Measurements from ENCODE around the gene DPP9.

DPP9 gene

DNA sequence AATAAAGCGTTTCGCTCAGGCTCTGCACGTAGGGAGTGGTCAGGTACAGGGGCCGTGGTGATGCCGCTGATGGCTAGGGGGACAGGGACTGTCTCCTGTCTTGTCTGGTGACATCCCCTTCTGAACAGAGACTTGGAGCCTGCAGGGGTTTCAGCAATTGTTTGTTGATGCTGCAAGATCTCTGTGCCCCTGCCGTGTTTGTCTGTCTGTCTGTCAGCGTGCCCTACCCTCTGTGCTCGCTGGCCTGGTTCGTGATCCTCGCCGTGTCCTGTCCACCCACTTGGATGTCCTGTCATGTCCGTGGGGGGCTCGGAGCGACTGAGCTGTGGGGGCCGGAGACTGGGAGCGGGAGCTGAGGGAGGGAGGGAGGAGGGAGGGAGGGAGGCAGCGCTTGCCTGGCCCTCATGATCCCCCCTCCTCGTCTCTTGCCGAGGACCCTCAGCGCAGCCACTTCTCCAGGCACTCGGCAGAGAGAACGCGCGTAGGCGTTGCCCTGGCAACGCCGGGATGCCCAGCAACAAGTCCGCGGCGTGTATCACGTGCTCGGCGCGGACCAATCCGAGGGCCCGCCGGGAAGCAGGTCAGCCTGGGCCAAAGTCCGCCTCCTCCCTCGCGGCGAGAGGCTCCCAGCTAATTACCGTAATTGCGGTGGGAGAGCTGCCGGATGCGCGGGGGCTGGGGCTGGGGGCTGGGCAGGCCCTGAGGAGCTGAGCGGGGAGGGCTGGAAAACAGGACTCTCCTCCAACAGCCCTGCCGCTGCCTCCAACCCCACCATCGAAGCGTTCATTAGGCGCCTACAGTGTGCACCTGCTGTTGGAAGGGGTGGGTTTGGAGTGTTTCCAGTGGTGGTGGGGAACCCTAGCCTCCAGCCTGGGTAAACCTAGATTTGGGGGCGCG lies 36.0 kb upstream of the DPP9 start:
- Histone ChIP-seq H3K9ac (ENCODE audit: insufficient read length) (no peak overlapping the region), H3K27ac (no peak overlapping the region), H3K36me3 (ENCODE audit: insufficient read depth, low read length) (no peaks in the 10 kb centered on the region), H3K4me3 (peak overlapping the region; percentile 73), H3K9me3 (ENCODE audit: low read depth, low read length) (no peaks in the 10 kb centered on the region)
- no peak for DNase-seq (ENCODE audit: low read depth, low spot score)
- TF ChIP-seq FOXP2 (optimal IDR thresholded peaks at IDR 0.05; ENCODE audit: control extremely low read depth, extremely low read length, insufficient read depth) (no peak), POLR2AphosphoS5 (IDR thresholded peaks at IDR 0.05; ENCODE audit: borderline replicate concordance, low read depth, low read length) (no peak), EZH2 (IDR thresholded peaks at IDR 0.05) (no peak)

DNA sequence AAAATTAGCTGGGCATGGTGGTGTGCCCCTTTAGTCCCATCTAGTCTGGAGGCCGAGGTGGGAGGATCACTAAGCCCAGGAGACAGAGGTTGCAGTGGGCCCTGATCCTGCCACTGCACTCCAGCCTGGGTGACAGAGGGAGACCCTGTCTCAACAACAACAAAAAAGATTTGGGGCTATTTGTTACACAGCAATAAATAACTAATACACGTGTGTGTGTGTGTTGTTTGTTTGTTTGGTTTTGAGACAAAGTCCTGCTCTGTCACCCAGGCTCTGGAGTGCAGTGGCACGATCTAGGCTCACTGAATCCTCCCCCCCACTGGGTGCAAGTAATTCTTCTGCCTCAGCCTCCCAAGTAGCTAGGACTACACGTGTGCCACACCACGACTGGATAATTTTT lies 35.0 kb upstream of the DPP9 start:
- TF ChIP-seq POLR2AphosphoS5 (IDR thresholded peaks at IDR 0.05; ENCODE audit: borderline replicate concordance, low read depth, low read length) (no peak), EZH2 (IDR thresholded peaks at IDR 0.05) (no peak), FOXP2 (optimal IDR thresholded peaks at IDR 0.05; ENCODE audit: control extremely low read depth, extremely low read length, insufficient read depth) (no peak)
- no peaks in the 10 kb centered on the region for H3K36me3 ChIP-seq (ENCODE audit: insufficient read depth, low read length)
- no peaks in the 10 kb centered on the region for H3K9me3 ChIP-seq (ENCODE audit: low read depth, low read length)
- H3K4me3 ChIP-seq: no peak overlapping the region
- DNase-seq (ENCODE audit: low read depth, low spot score): no peak
- no peak overlapping the region for H3K27ac ChIP-seq
- H3K9ac ChIP-seq (ENCODE audit: insufficient read length): no peak overlapping the region

DNA sequence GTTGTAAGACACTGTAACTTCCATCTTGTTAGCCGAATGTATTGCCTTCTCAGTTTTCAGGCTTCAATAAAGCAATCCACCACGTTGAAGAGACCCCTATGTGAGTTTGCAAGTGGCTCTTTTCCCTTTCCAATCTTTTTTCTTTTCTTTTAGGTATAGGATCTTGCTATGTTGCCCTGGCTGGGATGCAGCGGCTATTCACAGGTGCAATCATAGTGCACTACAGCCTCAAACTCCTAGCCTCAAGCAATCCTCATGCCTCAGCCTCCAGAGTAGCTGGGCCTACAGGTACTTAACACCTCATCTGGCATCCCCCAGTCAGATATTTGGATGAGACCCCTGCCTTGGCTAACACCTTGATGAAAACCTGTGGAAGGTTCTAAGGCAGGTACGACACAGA lies 34.4 kb upstream of the DPP9 start:
- Histone ChIP-seq H3K9me3 (ENCODE audit: low read depth, low read length) (no peaks in the 10 kb centered on the region), H3K9ac (ENCODE audit: insufficient read length) (no peak overlapping the region), H3K27ac (no peak overlapping the region), H3K4me3 (no peak overlapping the region), H3K36me3 (ENCODE audit: insufficient read depth, low read length) (no peaks in the 10 kb centered on the region)
- TF ChIP-seq POLR2AphosphoS5 (IDR thresholded peaks at IDR 0.05; ENCODE audit: borderline replicate concordance, low read depth, low read length): no peak
- TF ChIP-seq FOXP2 (optimal IDR thresholded peaks at IDR 0.05; ENCODE audit: control extremely low read depth, extremely low read length, insufficient read depth): no peak
- TF ChIP-seq EZH2 (IDR thresholded peaks at IDR 0.05): no peak
- DNase-seq (ENCODE audit: low read depth, low spot score): no peak

DNA sequence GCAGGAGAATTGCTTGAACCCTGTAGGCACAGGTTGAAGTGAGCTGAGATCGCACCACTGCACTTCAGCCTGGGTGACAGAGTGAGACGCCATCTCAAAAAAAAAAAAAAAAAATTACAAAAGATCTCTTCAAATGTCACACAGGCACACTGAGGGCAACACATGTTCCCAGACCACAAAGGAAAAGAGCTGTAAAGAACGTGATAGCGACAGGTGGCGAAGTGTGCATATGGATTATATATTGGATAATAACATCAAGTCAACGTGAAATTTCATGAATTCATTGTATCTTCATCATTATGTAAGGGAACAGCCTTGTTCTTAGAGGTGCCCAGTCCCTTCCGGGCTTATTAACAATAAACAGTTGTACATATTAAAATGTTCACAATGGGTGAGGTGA lies 31.8 kb upstream of the DPP9 start:
- no peaks in the 10 kb centered on the region for H3K36me3 ChIP-seq (ENCODE audit: insufficient read depth, low read length)
- TF ChIP-seq FOXP2 (optimal IDR thresholded peaks at IDR 0.05; ENCODE audit: control extremely low read depth, extremely low read length, insufficient read depth) (no peak), POLR2AphosphoS5 (IDR thresholded peaks at IDR 0.05; ENCODE audit: borderline replicate concordance, low read depth, low read length) (no peak), EZH2 (IDR thresholded peaks at IDR 0.05) (no peak)
- no peak overlapping the region for H3K9ac ChIP-seq (ENCODE audit: insufficient read length)
- no peaks in the 10 kb centered on the region for H3K9me3 ChIP-seq (ENCODE audit: low read depth, low read length)
- no peak for DNase-seq (ENCODE audit: low read depth, low spot score)
- no peak overlapping the region for H3K27ac ChIP-seq
- no peak overlapping the region for H3K4me3 ChIP-seq

DNA sequence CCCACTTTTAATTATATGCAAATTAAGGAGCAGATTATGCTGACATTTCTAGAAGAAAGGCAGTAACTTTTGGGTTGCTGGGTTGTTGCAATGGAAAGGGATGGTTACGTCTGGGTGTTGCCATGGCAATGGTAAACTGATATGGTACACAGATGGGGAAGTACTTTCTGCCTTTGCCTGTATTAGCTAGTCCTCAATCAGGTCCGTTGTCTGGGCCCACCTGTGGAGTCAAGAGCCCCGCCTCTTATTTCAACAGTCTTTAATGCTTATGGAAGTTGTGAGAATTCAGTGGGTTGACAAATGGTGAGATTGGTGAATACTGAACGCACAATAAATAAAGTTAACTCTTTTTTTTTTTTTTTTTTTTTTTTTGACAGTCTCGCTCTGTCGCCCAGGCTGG lies 30.6 kb upstream of the DPP9 start:
- H3K36me3 ChIP-seq (ENCODE audit: insufficient read depth, low read length): no peaks in the 10 kb centered on the region
- no peak for TF ChIP-seq POLR2AphosphoS5 (IDR thresholded peaks at IDR 0.05; ENCODE audit: borderline replicate concordance, low read depth, low read length)
- no peak for TF ChIP-seq EZH2 (IDR thresholded peaks at IDR 0.05)
- TF ChIP-seq FOXP2 (optimal IDR thresholded peaks at IDR 0.05; ENCODE audit: control extremely low read depth, extremely low read length, insufficient read depth): no peak
- no peaks in the 10 kb centered on the region for H3K9me3 ChIP-seq (ENCODE audit: low read depth, low read length)
- DNase-seq (ENCODE audit: low read depth, low spot score): peak; percentile 10
- no peak overlapping the region for H3K4me3 ChIP-seq
- no peak overlapping the region for H3K9ac ChIP-seq (ENCODE audit: insufficient read length)
- H3K27ac ChIP-seq: no peak overlapping the region

DNA sequence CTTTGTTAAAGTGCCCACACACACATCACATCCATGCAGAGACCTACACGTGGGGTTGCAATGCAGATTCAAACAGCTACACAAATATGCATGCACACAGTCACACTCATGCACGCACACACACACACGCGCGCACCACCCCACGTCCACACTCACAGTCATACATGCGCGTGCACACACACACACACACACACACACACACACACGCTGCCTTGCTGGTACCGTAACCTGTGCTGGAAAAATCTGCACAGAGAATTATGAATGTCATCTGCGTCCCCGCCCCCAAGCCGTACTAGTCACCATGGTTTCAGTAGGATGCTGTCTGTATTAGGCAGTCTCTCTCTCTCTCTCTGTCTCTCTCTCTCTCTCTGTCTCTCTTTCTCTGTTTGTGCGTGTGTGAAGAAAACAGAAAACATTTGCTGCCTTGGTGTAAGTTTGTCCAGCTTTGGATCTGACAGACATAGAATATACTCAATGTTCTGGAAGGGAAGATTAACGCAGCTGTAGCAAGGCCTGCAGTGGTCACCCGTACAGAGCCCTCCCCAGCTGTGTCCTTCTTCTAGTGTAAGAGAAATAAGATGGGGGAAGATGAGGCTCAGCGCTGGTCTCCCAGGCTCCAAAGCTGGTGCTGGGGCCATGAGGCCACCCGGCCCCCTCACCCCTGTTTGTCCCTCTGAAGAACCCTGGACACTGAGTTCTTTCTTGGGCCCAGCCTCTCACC lies 26.4 kb upstream of the DPP9 start:
- Histone ChIP-seq H3K36me3 (ENCODE audit: insufficient read depth, low read length) (no peaks in the 10 kb centered on the region), H3K9me3 (ENCODE audit: low read depth, low read length) (no peaks in the 10 kb centered on the region), H3K27ac (no peak overlapping the region), H3K9ac (ENCODE audit: insufficient read length) (no peak overlapping the region), H3K4me3 (no peak overlapping the region)
- no peak for TF ChIP-seq POLR2AphosphoS5 (IDR thresholded peaks at IDR 0.05; ENCODE audit: borderline replicate concordance, low read depth, low read length)
- TF ChIP-seq EZH2 (IDR thresholded peaks at IDR 0.05): no peak
- no peak for TF ChIP-seq FOXP2 (optimal IDR thresholded peaks at IDR 0.05; ENCODE audit: control extremely low read depth, extremely low read length, insufficient read depth)
- no peak for DNase-seq (ENCODE audit: low read depth, low spot score)

DNA sequence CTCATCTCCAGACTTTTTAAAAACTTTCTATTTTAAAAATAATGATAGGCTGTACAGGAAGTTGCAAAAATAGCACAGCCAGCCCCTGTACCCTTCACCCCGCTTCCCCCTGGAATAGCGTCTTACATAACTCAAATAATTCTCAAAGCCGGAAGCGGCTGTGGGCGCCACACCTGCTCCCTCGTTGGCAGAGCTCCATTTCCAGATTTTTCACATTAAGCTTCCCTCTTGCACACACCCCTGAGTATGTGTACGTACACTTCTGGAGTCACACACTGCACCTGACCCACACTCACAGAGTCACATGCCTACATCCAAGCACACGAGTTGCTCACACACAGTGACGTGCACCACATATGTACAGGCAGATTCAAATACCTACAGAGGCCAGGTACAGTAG lies 24.9 kb upstream of the DPP9 start:
- H3K36me3 ChIP-seq (ENCODE audit: insufficient read depth, low read length): no peaks in the 10 kb centered on the region
- no peak overlapping the region for H3K27ac ChIP-seq
- no peak overlapping the region for H3K4me3 ChIP-seq
- no peak for DNase-seq (ENCODE audit: low read depth, low spot score)
- H3K9me3 ChIP-seq (ENCODE audit: low read depth, low read length): no peaks in the 10 kb centered on the region
- TF ChIP-seq EZH2 (IDR thresholded peaks at IDR 0.05) (no peak), POLR2AphosphoS5 (IDR thresholded peaks at IDR 0.05; ENCODE audit: borderline replicate concordance, low read depth, low read length) (no peak), FOXP2 (optimal IDR thresholded peaks at IDR 0.05; ENCODE audit: control extremely low read depth, extremely low read length, insufficient read depth) (no peak)
- H3K9ac ChIP-seq (ENCODE audit: insufficient read length): no peak overlapping the region

DNA sequence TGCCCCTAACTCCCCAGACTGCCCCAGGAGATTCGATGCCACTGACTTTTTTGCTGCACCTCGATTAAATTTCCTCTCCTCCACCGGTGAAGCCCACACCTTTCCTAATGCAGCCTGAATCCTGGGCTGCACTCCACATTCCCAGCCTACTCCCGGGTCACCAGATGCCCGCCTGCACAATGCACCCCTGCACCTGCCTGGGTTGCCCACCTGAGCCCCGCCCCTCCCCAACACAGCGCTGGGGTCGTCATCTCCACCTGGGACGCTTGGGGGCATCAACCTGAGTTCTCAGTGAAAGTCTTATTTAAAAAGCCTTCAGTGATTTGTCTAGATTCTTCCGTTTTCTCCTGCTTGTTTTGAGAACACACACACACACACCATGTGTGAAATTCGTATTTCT lies 24.5 kb upstream of the DPP9 start:
- DNase-seq (ENCODE audit: low read depth, low spot score): no peak
- H3K9ac ChIP-seq (ENCODE audit: insufficient read length): no peak overlapping the region
- H3K27ac ChIP-seq: no peak overlapping the region
- H3K9me3 ChIP-seq (ENCODE audit: low read depth, low read length): no peaks in the 10 kb centered on the region
- H3K36me3 ChIP-seq (ENCODE audit: insufficient read depth, low read length): no peaks in the 10 kb centered on the region
- TF ChIP-seq FOXP2 (optimal IDR thresholded peaks at IDR 0.05; ENCODE audit: control extremely low read depth, extremely low read length, insufficient read depth) (no peak), POLR2AphosphoS5 (IDR thresholded peaks at IDR 0.05; ENCODE audit: borderline replicate concordance, low read depth, low read length) (no peak), EZH2 (IDR thresholded peaks at IDR 0.05) (no peak)
- no peak overlapping the region for H3K4me3 ChIP-seq

Data from SK-N-MC (cell line).